Measurements from ENCODE around the gene HLA-DPB1. TPM values are rescaled to one million over a fixed set of nuclear protein-coding genes. Genes with fewer than 3 reads are reported as not detected.

The HLA-DPB1 gene
- polyA plus RNA-seq, 1 experiment, result 1.6 TPM

GRCh38 chr6:33071569-33071968 is 4.2 kb upstream of the HLA-DPB1 start:
- Histone ChIP-seq H3K27ac (ENCODE audit: low read depth, low read length) (no peak overlapping the region), H3K9me3 (ENCODE audit: control insufficient read depth, insufficient read depth, low read length) (no peaks in the 10 kb centered on the region), H3K4me3 (ENCODE audit: low read depth, low read length) (no peak overlapping the region), H3K27me3 (ENCODE audit: control insufficient read depth, insufficient read depth, low read length) (peaks cover 21% of the 10 kb centered on the region)
- no peak for TF ChIP-seq CTCF (IDR thresholded peaks at IDR 0.05; ENCODE audit: low read depth, low read length)
- no peak for DNase-seq (ENCODE audit: low read depth, low spot score)
- ChIA-PET CTCF (interaction anchor here (0.7 kb wide), 1 partner anchor 46 kb away, joined by 3 read pairs; no protein-coding TSS in a partner anchor), POLR2A (no interaction called here)

GRCh38 chr6:33072508-33073100 is 3.2 kb upstream of the HLA-DPB1 start:
- ChIA-PET CTCF (interaction anchor here (0.7 to 1.7 kb wide), 5 partner anchors 10 to 204 kb away, joined by 3 to 6 read pairs (median 4); no protein-coding TSS in a partner anchor), POLR2A (no interaction called here)

GRCh38 chr6:33073431-33073871 is 2.3 kb upstream of the HLA-DPB1 start, which contains the start of gene HLA-DPA1:
Gene HLA-DPA1, minus strand, starts transcription at chr6:33073649.
- H3K9me3 ChIP-seq (ENCODE audit: control insufficient read depth, insufficient read depth, low read length), result no peaks in the 10 kb centered on the region
- H3K27me3 ChIP-seq (ENCODE audit: control insufficient read depth, insufficient read depth, low read length), result peaks cover 25% of the 10 kb centered on the region
- POLR2A ChIA-PET, result no interaction called here
- CTCF ChIA-PET, result interaction anchor here (1.0 to 1.7 kb wide), 4 partner anchors 9 to 205 kb away, joined by 3 to 6 read pairs (median 4); no protein-coding TSS in a partner anchor
- no peak within 1 kb of the TSS for H3K4me3 ChIP-seq (ENCODE audit: low read depth, low read length)
- no peak for DNase-seq (ENCODE audit: low read depth, low spot score)
- H3K27ac ChIP-seq (ENCODE audit: low read depth, low read length), result no peak within 1 kb of the TSS
- TF ChIP-seq CTCF (IDR thresholded peaks at IDR 0.05; ENCODE audit: low read depth, low read length), result no peak

More at GRCh38 chr6:33072508-33073100, 3.2 kb upstream of the HLA-DPB1 start:
- no peak overlapping the region for H3K27ac ChIP-seq (ENCODE audit: low read depth, low read length)
- DNase-seq (ENCODE audit: low read depth, low spot score), result no peak
- H3K9me3 ChIP-seq (ENCODE audit: control insufficient read depth, insufficient read depth, low read length), result no peaks in the 10 kb centered on the region
- TF ChIP-seq CTCF (IDR thresholded peaks at IDR 0.05; ENCODE audit: low read depth, low read length), result no peak
- H3K27me3 ChIP-seq (ENCODE audit: control insufficient read depth, insufficient read depth, low read length), result peaks cover 21% of the 10 kb centered on the region
- H3K4me3 ChIP-seq (ENCODE audit: low read depth, low read length), result no peak overlapping the region

- Histone ChIP-seq H3K9me3 (ENCODE audit: control insufficient read depth, insufficient read depth, low read length) (no peaks in the 10 kb centered on the region), H3K4me3 (ENCODE audit: low read depth, low read length) (no peak overlapping the region), H3K27ac (ENCODE audit: low read depth, low read length) (no peak overlapping the region), H3K27me3 (ENCODE audit: control insufficient read depth, insufficient read depth, low read length) (peaks cover 40% of the 10 kb centered on the region)
- POLR2A ChIA-PET, result no interaction called here
- CTCF ChIA-PET, result interaction anchor here (0.9 to 1.4 kb wide), 2 partner anchors 9 to 61 kb away, joined by 3 to 6 read pairs; no protein-coding TSS in a partner anchor
- no peak for TF ChIP-seq CTCF (IDR thresholded peaks at IDR 0.05; ENCODE audit: low read depth, low read length)
- DNase-seq (ENCODE audit: low read depth, low spot score), result no peak
Observed at GRCh38 chr6:33075208-33075567, 602 bp upstream of the HLA-DPB1 start.

GRCh38 chr6:33076406-33076934 is 680 bp downstream of the HLA-DPB1 start:
- Histone ChIP-seq H3K4me3 (ENCODE audit: low read depth, low read length) (no peak overlapping the region), H3K27me3 (ENCODE audit: control insufficient read depth, insufficient read depth, low read length) (peaks cover 45% of the 10 kb centered on the region)

More at GRCh38 chr6:33076406-33076934, 680 bp downstream of the HLA-DPB1 start:
- DNase-seq (ENCODE audit: low read depth, low spot score), result no peak
- Histone ChIP-seq H3K9me3 (ENCODE audit: control insufficient read depth, insufficient read depth, low read length) (no peaks in the 10 kb centered on the region), H3K27ac (ENCODE audit: low read depth, low read length) (no peak overlapping the region)
- POLR2A ChIA-PET, result no interaction called here
- TF ChIP-seq CTCF (IDR thresholded peaks at IDR 0.05; ENCODE audit: low read depth, low read length), result no peak
- CTCF ChIA-PET, result interaction anchor here (0.9 to 1.4 kb wide), 2 partner anchors 7 to 62 kb away, joined by 3 to 6 read pairs; no protein-coding TSS in a partner anchor
